Right lobe of liver (tissue), 4 donors: Measurements from ENCODE around the gene FREM1.

Experiments used
- POLR2A ChIP-seq: fragments of 450-650 bp; IDR thresholded peaks from one replicate; pipeline ENCODE4 v1.6.1; 2017; ENCODE audit warnings: antibody characterized with exemption, mild to moderate bottlenecking
- TF ChIP-seq, protein P1 (sequence below), 4 donors: fragments of 200-600 bp in 3 of 4; fragments of 450-650 bp in 1 of 4; IDR thresholded peaks; one replicate each; pipeline versions ENCODE4 v1.5.1 to v1.8.0; 2016 to 2022; ENCODE audit warnings: antibody characterized with exemption in 4 of 4, mild to moderate bottlenecking in 2 of 4
- donor health status: DM: no; HTN: no; CAD: no.
- donor health status: DM: no; HTN: no; CAD: no.
- donor health status: DM: no; HTN: yes; CAD: no.

- no peak for TF ChIP-seq POLR2A
- TF ChIP-seq, protein P1, sequence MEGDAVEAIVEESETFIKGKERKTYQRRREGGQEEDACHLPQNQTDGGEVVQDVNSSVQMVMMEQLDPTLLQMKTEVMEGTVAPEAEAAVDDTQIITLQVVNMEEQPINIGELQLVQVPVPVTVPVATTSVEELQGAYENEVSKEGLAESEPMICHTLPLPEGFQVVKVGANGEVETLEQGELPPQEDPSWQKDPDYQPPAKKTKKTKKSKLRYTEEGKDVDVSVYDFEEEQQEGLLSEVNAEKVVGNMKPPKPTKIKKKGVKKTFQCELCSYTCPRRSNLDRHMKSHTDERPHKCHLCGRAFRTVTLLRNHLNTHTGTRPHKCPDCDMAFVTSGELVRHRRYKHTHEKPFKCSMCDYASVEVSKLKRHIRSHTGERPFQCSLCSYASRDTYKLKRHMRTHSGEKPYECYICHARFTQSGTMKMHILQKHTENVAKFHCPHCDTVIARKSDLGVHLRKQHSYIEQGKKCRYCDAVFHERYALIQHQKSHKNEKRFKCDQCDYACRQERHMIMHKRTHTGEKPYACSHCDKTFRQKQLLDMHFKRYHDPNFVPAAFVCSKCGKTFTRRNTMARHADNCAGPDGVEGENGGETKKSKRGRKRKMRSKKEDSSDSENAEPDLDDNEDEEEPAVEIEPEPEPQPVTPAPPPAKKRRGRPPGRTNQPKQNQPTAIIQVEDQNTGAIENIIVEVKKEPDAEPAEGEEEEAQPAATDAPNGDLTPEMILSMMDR (IDR thresholded peaks at IDR 0.05): no peak
Observed at GRCh38 chr9:14722391-14723035, 187.7 kb downstream of the FREM1 start, which contains the start of gene CER1.
